Measurements from ENCODE around the gene MORN2. TPM values are rescaled to one million over a fixed set of nuclear protein-coding genes. Genes with fewer than 3 reads are reported as not detected.
A peak's percentile ranks its signal among the peaks of the same experiment; 100 is the strongest.

Gene MORN2
- total RNA-seq, 1 experiment from 2014 or later: 24.4 TPM

DNA sequence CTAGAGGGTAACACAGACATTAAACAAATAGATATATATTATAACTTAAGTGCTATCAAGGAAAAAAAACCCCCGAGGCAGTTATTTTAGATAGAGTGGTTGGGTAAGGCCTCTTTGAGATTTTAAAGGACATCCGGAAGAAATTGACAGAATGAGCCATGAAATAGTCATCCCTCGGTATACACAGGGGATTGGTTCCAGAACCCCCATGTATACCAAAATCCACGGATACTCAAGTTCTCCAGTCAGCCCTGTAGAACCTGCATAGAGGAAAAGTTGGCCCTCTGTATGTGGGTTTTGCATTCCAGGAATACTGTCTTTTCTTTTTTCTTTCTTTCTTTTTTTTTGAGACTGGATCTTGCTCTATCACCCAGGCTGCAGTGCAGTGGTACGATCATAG, 2.0 kb upstream of the MORN2 start:
- Histone ChIP-seq H3K79me2 (ENCODE audit: low read length) (peaks cover 65% of the 10 kb centered on the region), H3K9me3 (ENCODE audit: low read length) (no peaks in the 10 kb centered on the region), H3K27me3 (ENCODE audit: low read length) (no peaks in the 10 kb centered on the region), H3K9ac (ENCODE audit: low read length) (no peak overlapping the region), H4K20me1 (ENCODE audit: low read length) (no peaks in the 10 kb centered on the region), H3K36me3 (ENCODE audit: low read depth, low read length) (no peaks in the 10 kb centered on the region; the same call in 1 of the 2 replicates), H3K4me1 (ENCODE audit: insufficient read depth, low read length) (peaks cover 15% of the 10 kb centered on the region; the same call in 1 of the 2 replicates), H3K9me2 (replicated peaks; ENCODE audit: low read length) (no peaks in the 10 kb centered on the region), H2AFZ (ENCODE audit: low read length) (no peak overlapping the region), H3F3A (ENCODE audit: low read length, unreplicated experiment) (no peaks in the 10 kb centered on the region), H3K4me2 (ENCODE audit: low read length) (peak overlapping the region; percentile 45), H3K4me3 (ENCODE audit: low read length) (no peak overlapping the region), H3K27ac (ENCODE audit: low read length) (no peak overlapping the region)
- ChIA-PET CTCF (interaction anchor here (0.7 kb wide), 1 partner anchor 74 kb away, joined by 8 read pairs; no protein-coding TSS in a partner anchor), POLR2A (ENCODE audit: unreplicated experiment) (no interaction called here)
- ATAC-seq (no peak), DNase-seq (peak; percentile 74)
- BruUV-seq (replicated peaks): no TSS peak
- intact Hi-C loops (cut with micrococcal nuclease): no loop called here
- TF ChIP-seq EZH2 (IDR thresholded peaks at IDR 0.05; ENCODE audit: low read length, unreplicated experiment) (no peak), EZH2phosphoT487 (IDR thresholded peaks at IDR 0.05; ENCODE audit: borderline replicate concordance, low read length) (no peak)
- TF ChIP-seq, protein P1, sequence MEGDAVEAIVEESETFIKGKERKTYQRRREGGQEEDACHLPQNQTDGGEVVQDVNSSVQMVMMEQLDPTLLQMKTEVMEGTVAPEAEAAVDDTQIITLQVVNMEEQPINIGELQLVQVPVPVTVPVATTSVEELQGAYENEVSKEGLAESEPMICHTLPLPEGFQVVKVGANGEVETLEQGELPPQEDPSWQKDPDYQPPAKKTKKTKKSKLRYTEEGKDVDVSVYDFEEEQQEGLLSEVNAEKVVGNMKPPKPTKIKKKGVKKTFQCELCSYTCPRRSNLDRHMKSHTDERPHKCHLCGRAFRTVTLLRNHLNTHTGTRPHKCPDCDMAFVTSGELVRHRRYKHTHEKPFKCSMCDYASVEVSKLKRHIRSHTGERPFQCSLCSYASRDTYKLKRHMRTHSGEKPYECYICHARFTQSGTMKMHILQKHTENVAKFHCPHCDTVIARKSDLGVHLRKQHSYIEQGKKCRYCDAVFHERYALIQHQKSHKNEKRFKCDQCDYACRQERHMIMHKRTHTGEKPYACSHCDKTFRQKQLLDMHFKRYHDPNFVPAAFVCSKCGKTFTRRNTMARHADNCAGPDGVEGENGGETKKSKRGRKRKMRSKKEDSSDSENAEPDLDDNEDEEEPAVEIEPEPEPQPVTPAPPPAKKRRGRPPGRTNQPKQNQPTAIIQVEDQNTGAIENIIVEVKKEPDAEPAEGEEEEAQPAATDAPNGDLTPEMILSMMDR (conservative IDR thresholded peaks at IDR 0.05; ENCODE audit: low read depth, low read length): no peak

DNA sequence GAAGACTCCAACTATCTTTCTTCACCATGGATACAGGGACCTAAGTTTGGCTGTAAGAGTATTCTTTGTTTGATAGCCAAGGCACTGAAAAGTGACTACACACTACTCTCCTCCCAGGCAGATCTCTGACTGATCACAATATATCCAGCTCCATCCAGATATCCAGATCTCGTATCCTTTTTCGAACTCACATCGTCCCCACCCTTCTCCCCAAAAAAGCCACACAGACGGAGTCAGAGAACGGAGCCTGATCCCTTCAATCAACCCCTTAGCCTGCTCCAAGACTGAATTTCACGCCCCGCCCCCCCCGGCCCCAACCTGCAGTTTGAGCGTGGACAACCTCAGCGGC, 575 bp upstream of the MORN2 start:
- Histone ChIP-seq H3K4me1 (ENCODE audit: insufficient read depth, low read length) (peaks cover 15% of the 10 kb centered on the region; the same call in 1 of the 2 replicates), H3K27ac (ENCODE audit: low read length) (no peak overlapping the region), H2AFZ (ENCODE audit: low read length) (peak overlapping the region; percentile 92), H3F3A (ENCODE audit: low read length, unreplicated experiment) (no peaks in the 10 kb centered on the region), H3K79me2 (ENCODE audit: low read length) (peaks cover 51% of the 10 kb centered on the region), H3K9ac (ENCODE audit: low read length) (peak overlapping the region; percentile 77), H4K20me1 (ENCODE audit: low read length) (no peaks in the 10 kb centered on the region), H3K4me3 (ENCODE audit: low read length) (peak overlapping the region; percentile 81), H3K4me2 (ENCODE audit: low read length) (peak overlapping the region; percentile 92), H3K9me3 (ENCODE audit: low read length) (no peaks in the 10 kb centered on the region), H3K9me2 (replicated peaks; ENCODE audit: low read length) (no peaks in the 10 kb centered on the region), H3K27me3 (ENCODE audit: low read length) (no peaks in the 10 kb centered on the region), H3K36me3 (ENCODE audit: low read depth, low read length) (no peaks in the 10 kb centered on the region; the same call in 1 of the 2 replicates)
- TF ChIP-seq EZH2phosphoT487 (IDR thresholded peaks at IDR 0.05; ENCODE audit: borderline replicate concordance, low read length) (no peak), EZH2 (IDR thresholded peaks at IDR 0.05; ENCODE audit: low read length, unreplicated experiment) (no peak)
- TF ChIP-seq, protein P1 (conservative IDR thresholded peaks at IDR 0.05; ENCODE audit: low read depth, low read length): no peak
- intact Hi-C loops (cut with micrococcal nuclease): no loop called here
- CTCF ChIA-PET: interaction anchor here (1.1 kb wide), 1 partner anchor 10 kb away, joined by 4 read pairs; no protein-coding TSS in a partner anchor
- POLR2A ChIA-PET (ENCODE audit: unreplicated experiment): no interaction called here
- ATAC-seq: no peak; the same call in none of the 2 replicates
- BruUV-seq (replicated peaks): TSS peak; percentile 71
- DNase-seq: peak; percentile 3

DNA sequence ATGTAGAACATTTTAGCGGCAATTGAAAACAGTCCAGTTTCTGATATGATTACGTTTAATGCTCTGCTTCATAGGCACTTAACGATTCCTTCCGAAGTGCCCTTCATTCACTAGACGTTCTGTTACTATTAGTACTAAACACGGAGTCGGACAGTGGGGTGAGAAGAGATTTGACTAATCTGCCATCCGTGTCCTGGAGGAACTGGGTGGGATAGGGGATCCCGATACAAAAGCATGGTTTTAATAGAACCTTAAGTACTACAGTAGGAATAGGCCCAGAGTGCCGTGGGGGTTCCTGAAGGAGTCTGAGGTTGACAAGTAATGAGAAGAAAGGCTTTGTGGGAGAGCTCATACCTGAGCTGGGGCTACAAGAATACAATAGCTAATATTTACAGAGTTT, 631 bp downstream of the MORN2 start:
- Histone ChIP-seq H2AFZ (ENCODE audit: low read length) (peak overlapping the region; percentile 92), H3K27me3 (ENCODE audit: low read length) (no peaks in the 10 kb centered on the region), H3K4me1 (ENCODE audit: insufficient read depth, low read length) (peaks cover 15% of the 10 kb centered on the region; the same call in 1 of the 2 replicates), H3F3A (ENCODE audit: low read length, unreplicated experiment) (no peaks in the 10 kb centered on the region), H3K9me2 (replicated peaks; ENCODE audit: low read length) (no peaks in the 10 kb centered on the region), H3K9me3 (ENCODE audit: low read length) (no peaks in the 10 kb centered on the region), H3K79me2 (ENCODE audit: low read length) (peaks cover 41% of the 10 kb centered on the region), H3K4me3 (ENCODE audit: low read length) (peak overlapping the region; percentile 81), H3K9ac (ENCODE audit: low read length) (peak overlapping the region; percentile 77), H4K20me1 (ENCODE audit: low read length) (no peaks in the 10 kb centered on the region), H3K27ac (ENCODE audit: low read length) (no peak overlapping the region), H3K36me3 (ENCODE audit: low read depth, low read length) (no peaks in the 10 kb centered on the region; the same call in 1 of the 2 replicates), H3K4me2 (ENCODE audit: low read length) (peak overlapping the region; percentile 92)
- ATAC-seq (no peak), DNase-seq (no peak)
- intact Hi-C loops (cut with micrococcal nuclease): no loop called here
- CTCF ChIA-PET: no interaction called here
- TF ChIP-seq EZH2 (IDR thresholded peaks at IDR 0.05; ENCODE audit: low read length, unreplicated experiment): no peak
- TF ChIP-seq, protein P1 (conservative IDR thresholded peaks at IDR 0.05; ENCODE audit: low read depth, low read length): no peak
- no peak for TF ChIP-seq EZH2phosphoT487 (IDR thresholded peaks at IDR 0.05; ENCODE audit: borderline replicate concordance, low read length)
- POLR2A ChIA-PET (ENCODE audit: unreplicated experiment): interaction anchor here (0.6 kb wide), 1 partner anchor 125 kb away, joined by 7 read pairs; the partner anchor contains the start of gene SRSF7
- BruUV-seq (replicated peaks): no TSS peak
